Activated CD8-positive, alpha-beta memory T cell treated with anti-CD3 and anti-CD28 coated beads, Interleukin-2, amount 10 ng/mL, durations not matched to agents 7 days and 5 days (primary cell): ENCODE measurements around the gene IFT88. TPM values are rescaled to one million over a fixed set of nuclear protein-coding genes. Genes with fewer than 3 reads are reported as not detected.

ENCODE experiments used
- ATAC-seq: fragments of 150-1000 bp; cut with Tn5 transposase; one replicate; pipeline ENCODE4 v1.10.0; 2021; ENCODE audit warnings: moderate library complexity
- CTCF ChIA-PET: fragments of 350-600 bp; sonication (Branson Sonifier 250); formaldehyde crosslinking; loops from one replicate; lab custom pipeline; 2021; ENCODE audit warnings: antibody characterized with exemption; lab: Charles Lee
- DNase-seq: peaks from one replicate; pipeline ENCODE4 v3.0.0-alpha.2; 2020
- H3K27ac Mint-ChIP-seq: one replicate; pipeline ENCODE4 v1.8.0; 2021; ENCODE audit warnings: mild to moderate bottlenecking, mixed read lengths
- H3K27me3 Mint-ChIP-seq: one replicate; pipeline ENCODE4 v1.8.0; 2021; ENCODE audit warnings: mixed read lengths
- H3K36me3 Mint-ChIP-seq: one replicate; pipeline ENCODE4 v1.8.0; 2021; ENCODE audit warnings: mild to moderate bottlenecking, mixed read lengths
- H3K4me1 Mint-ChIP-seq: one replicate; pipeline ENCODE4 v1.8.0; 2021; ENCODE audit warnings: mixed read lengths
- H3K4me3 Mint-ChIP-seq: one replicate; pipeline ENCODE4 v1.8.0; 2021; ENCODE audit warnings: mild to moderate bottlenecking, moderate library complexity, mixed read lengths
- H3K9me3 Mint-ChIP-seq: one replicate; pipeline ENCODE4 v1.8.0; 2022; ENCODE audit warnings: low read depth, mixed read lengths
- total RNA-seq, 2 experiments: library from RNA; stranded (reverse); gene quantifications; one replicate each; pipeline ENCODE4 v1.2.3, GENCODE V29; 2021

IFT88 gene
- total RNA-seq, 2 experiments from 2014 or later: 5.4 to 6.4 TPM

DNA sequence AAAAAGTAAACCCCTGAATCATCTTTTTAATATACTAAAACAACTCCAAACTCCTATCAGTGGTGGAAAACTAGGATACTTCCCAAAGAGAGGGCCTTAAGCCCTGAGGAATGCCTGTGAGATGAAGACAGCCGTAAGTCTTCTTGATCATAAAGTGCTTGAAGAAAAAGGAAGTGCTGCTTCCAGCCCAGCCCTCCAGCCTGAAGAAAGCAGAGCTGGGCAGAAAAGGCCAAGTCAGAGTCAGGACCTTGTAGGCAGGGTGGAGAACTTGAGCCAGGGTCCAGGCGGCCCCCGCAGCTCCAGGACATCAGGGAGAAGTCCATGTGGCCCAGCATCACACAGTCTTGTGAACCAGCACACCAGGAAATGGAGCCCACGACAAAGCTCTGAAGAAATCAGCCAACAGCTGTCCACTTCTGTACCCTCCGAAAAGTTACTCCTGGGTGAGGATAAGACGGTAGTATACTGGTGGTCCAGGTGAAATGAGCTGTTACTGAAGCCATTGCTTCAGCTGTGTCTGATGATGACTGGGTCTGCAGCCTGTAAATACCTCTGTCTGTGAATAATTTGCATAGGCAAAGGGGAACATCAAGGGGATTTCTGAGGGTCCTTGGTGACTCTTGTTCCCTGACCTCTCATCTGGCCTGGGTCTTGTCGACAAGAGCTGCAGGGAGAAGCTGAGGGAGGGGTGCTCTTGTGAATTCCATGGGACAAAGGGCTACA is 22.6 kb upstream of the IFT88 start:
- no peak for DNase-seq
- ATAC-seq: no peak
- Mint-ChIP-seq H3K4me3 (no peak overlapping the region), H3K9me3 (no peaks in the 10 kb centered on the region), H3K4me1 (peaks cover 2% of the 10 kb centered on the region), H3K27ac (no peak overlapping the region), H3K27me3 (no peaks in the 10 kb centered on the region), H3K36me3 (no peaks in the 10 kb centered on the region)
- CTCF ChIA-PET: no interaction called here

- no peak for ATAC-seq
- peaks cover 2% of the 10 kb centered on the region for H3K4me1 Mint-ChIP-seq
- H3K36me3 Mint-ChIP-seq: no peaks in the 10 kb centered on the region
- H3K4me3 Mint-ChIP-seq: no peak overlapping the region
- no peak overlapping the region for H3K27ac Mint-ChIP-seq
- no peak for DNase-seq
- H3K27me3 Mint-ChIP-seq: no peaks in the 10 kb centered on the region
- no peaks in the 10 kb centered on the region for H3K9me3 Mint-ChIP-seq
- CTCF ChIA-PET: no interaction called here
Observed at GRCh38 chr13:20546556-20546955, 20.4 kb upstream of the IFT88 start.

- Mint-ChIP-seq H3K4me1 (peaks cover 2% of the 10 kb centered on the region), H3K36me3 (no peaks in the 10 kb centered on the region), H3K9me3 (no peaks in the 10 kb centered on the region), H3K27ac (no peak overlapping the region), H3K27me3 (no peaks in the 10 kb centered on the region), H3K4me3 (no peak overlapping the region)
- ATAC-seq (no peak), DNase-seq (no peak)
- CTCF ChIA-PET: no interaction called here
Observed at GRCh38 chr13:20547479-20547908, 19.5 kb upstream of the IFT88 start.

GRCh38 chr13:20550799-20551198 is 16.2 kb upstream of the IFT88 start:
- ATAC-seq: no peak
- Mint-ChIP-seq H3K4me1 (peaks cover 2% of the 10 kb centered on the region), H3K4me3 (no peak overlapping the region), H3K27me3 (no peaks in the 10 kb centered on the region), H3K27ac (no peak overlapping the region), H3K36me3 (no peaks in the 10 kb centered on the region), H3K9me3 (no peaks in the 10 kb centered on the region)
- DNase-seq: no peak
- CTCF ChIA-PET: interaction anchor here (1.9 kb wide), 1 partner anchor 58 kb away, joined by 6 read pairs; no protein-coding TSS in a partner anchor

DNA sequence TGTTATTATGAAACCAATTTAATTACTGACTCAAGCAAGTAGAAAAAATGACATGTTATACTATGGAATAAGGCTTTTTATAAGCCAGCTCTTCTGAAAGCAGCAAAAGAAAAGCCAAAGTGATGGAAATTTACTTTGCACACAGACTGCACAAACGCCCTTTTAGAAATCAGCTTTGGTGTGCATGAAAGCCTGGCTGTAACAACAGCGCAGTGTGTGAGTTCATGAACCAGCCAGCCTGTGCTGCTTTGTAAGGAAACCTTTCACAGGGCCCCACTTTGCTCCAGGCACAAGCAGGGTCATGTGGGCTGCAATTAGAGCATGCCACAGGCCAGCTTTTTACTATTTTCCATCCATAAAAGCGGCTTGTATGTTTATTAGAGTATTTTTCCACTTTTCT is 13.6 kb upstream of the IFT88 start:
- no peaks in the 10 kb centered on the region for H3K36me3 Mint-ChIP-seq
- H3K27ac Mint-ChIP-seq: no peak overlapping the region
- CTCF ChIA-PET: no interaction called here
- ATAC-seq: no peak
- DNase-seq: no peak
- no peaks in the 10 kb centered on the region for H3K4me1 Mint-ChIP-seq
- no peaks in the 10 kb centered on the region for H3K9me3 Mint-ChIP-seq
- H3K4me3 Mint-ChIP-seq: no peak overlapping the region
- no peaks in the 10 kb centered on the region for H3K27me3 Mint-ChIP-seq

DNA sequence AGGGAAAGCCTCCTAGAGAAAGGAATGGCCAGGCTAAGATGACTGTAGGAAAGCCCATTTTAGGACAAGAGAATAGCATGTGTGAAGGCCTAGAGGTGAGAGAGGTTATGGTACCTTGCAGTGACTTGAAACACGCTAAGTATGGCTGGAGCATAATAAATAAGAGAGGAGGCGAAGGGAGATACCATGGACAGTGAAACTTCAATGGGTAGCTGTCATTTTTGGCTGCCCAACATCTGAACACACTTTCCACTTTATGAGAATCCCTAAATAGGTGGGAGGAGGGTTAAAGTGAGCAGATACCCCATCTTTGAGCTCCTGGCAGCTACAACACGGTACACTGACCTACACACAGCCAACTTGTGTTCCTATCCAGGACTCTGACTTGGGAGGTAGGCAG is 8.0 kb upstream of the IFT88 start:
- no peak for ATAC-seq
- Mint-ChIP-seq H3K4me3 (no peak overlapping the region), H3K9me3 (no peaks in the 10 kb centered on the region), H3K27me3 (no peaks in the 10 kb centered on the region), H3K27ac (no peak overlapping the region), H3K36me3 (peaks cover 2% of the 10 kb centered on the region), H3K4me1 (no peaks in the 10 kb centered on the region)
- CTCF ChIA-PET: no interaction called here
- no peak for DNase-seq

GRCh38 chr13:20559659-20560356 is 7.1 kb upstream of the IFT88 start:
- Mint-ChIP-seq H3K36me3 (peaks cover 6% of the 10 kb centered on the region), H3K4me3 (no peak overlapping the region), H3K27me3 (no peaks in the 10 kb centered on the region), H3K4me1 (no peaks in the 10 kb centered on the region), H3K27ac (no peak overlapping the region), H3K9me3 (no peaks in the 10 kb centered on the region)
- CTCF ChIA-PET: no interaction called here
- DNase-seq (no peak), ATAC-seq (no peak)

DNA sequence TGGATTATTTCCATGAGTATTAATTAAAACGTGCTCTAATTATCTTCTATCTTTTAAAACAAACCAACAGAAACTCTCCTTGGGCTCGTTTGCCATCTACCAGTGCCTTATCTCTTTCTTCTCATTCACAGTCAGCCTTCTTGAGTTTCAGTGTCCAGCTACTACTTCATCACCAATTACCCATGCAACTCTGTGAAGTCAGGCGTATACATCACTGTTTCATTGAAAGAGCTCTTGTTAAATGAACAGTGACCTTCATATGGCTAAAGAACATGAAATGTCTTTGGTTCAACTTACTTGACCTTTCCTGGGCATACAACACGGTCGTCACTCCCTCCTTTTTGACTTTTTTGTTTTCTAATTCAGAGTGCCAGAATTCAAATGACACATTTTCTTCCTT is 5.2 kb upstream of the IFT88 start:
- CTCF ChIA-PET: no interaction called here
- Mint-ChIP-seq H3K9me3 (peaks cover 3% of the 10 kb centered on the region), H3K4me1 (peaks cover 9% of the 10 kb centered on the region), H3K36me3 (peaks cover 14% of the 10 kb centered on the region), H3K4me3 (no peak overlapping the region), H3K27ac (no peak overlapping the region), H3K27me3 (no peaks in the 10 kb centered on the region)
- ATAC-seq (no peak), DNase-seq (no peak)

DNA sequence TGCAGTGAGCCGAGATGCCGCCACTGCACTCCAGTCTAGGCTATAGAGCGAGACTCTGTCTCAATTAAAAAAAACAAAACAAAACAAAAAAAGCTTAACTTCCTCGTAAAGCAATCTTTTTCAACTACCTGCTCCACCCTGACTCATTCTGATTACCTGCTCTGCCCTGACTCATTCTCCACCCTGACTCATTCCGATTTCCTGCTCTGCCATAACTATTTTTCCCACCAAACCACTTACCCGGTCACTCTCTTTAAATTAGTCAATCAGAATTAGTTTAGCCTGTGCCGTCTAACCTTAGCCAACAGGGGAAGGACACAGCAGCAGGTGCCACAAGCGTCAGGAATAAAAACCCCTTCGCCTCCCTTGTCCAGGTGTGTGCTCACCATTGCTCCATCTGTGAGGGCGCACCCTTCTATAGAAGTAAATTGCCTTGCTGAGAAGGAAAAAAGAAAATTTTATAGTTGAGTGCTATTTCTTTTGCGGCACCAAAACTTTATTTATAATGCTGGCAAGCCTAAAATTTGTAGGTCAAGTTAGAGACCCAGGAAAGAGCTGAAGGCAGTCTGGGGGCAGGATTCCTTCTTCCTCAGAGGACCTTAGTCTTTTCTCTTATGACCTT is 1.7 kb upstream of the IFT88 start:
- H3K4me3 Mint-ChIP-seq: peak overlapping the region; percentile 30
- no peaks in the 10 kb centered on the region for H3K27me3 Mint-ChIP-seq
- peaks cover 14% of the 10 kb centered on the region for H3K36me3 Mint-ChIP-seq
- peaks cover 3% of the 10 kb centered on the region for H3K9me3 Mint-ChIP-seq
- peaks cover 19% of the 10 kb centered on the region for H3K4me1 Mint-ChIP-seq
- ATAC-seq (no peak), DNase-seq (no peak)
- no peak overlapping the region for H3K27ac Mint-ChIP-seq
- CTCF ChIA-PET: interaction anchor here (0.6 kb wide), 1 partner anchor 632 kb away, joined by 3 read pairs; no protein-coding TSS in a partner anchor

- Mint-ChIP-seq H3K4me1 (peaks cover 21% of the 10 kb centered on the region), H3K4me3 (peak overlapping the region; percentile 86), H3K36me3 (peaks cover 14% of the 10 kb centered on the region), H3K27me3 (no peaks in the 10 kb centered on the region), H3K9me3 (peaks cover 3% of the 10 kb centered on the region), H3K27ac (peak overlapping the region; percentile 85)
- peak; percentile 70 for ATAC-seq
- CTCF ChIA-PET: no interaction called here
- DNase-seq: no peak
Observed at GRCh38 chr13:20566468-20566897, 474 bp upstream of the IFT88 start.

DNA sequence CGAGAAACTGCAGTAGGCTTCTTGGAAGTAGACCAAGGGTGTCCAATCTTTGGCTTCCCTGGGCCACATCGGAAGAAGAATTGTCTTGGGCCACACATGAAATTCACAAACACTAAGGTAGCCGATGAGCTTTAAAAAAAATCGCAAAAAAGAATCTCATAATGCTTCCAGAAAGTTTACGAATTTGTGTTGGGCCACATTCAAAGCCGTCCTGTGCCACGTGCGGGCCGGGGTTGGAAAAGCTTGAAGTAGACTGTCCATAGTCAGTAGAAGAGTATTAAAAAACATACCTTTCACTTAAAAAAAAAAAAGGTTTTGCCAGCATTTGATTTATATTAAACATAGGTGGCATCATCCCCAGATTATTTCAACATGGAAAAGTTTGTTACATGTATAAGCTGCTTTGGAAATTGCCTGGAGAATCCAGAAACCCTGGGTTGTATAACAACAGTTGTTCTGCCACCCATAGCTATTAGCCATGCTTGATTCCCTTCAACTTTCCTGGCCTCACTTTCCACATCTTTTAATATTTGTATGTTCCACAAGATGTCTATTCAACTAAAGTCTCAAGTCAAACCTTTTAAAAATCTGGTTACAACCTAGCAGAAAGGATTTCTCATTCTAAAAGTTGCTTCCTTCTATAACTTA is 1.0 kb downstream of the IFT88 start:
- Mint-ChIP-seq H3K27ac (peak overlapping the region; percentile 76), H3K4me1 (peaks cover 22% of the 10 kb centered on the region), H3K36me3 (peaks cover 15% of the 10 kb centered on the region), H3K9me3 (peaks cover 3% of the 10 kb centered on the region), H3K27me3 (no peaks in the 10 kb centered on the region), H3K4me3 (peak overlapping the region; percentile 86)
- no peak for ATAC-seq
- no peak for DNase-seq
- CTCF ChIA-PET: interaction anchor here (1.0 to 1.4 kb wide), 2 partner anchors 75 to 135 kb away, joined by 3 read pairs; no protein-coding TSS in a partner anchor

GRCh38 chr13:20570517-20570916 is 3.6 kb downstream of the IFT88 start:
- H3K4me1 Mint-ChIP-seq: peaks cover 20% of the 10 kb centered on the region
- CTCF ChIA-PET: no interaction called here
- no peak for DNase-seq
- peaks cover 5% of the 10 kb centered on the region for H3K36me3 Mint-ChIP-seq
- no peak overlapping the region for H3K4me3 Mint-ChIP-seq
- no peaks in the 10 kb centered on the region for H3K9me3 Mint-ChIP-seq
- H3K27ac Mint-ChIP-seq: no peak overlapping the region
- no peaks in the 10 kb centered on the region for H3K27me3 Mint-ChIP-seq
- ATAC-seq: no peak

- H3K27me3 Mint-ChIP-seq: no peaks in the 10 kb centered on the region
- ATAC-seq: no peak
Observed at GRCh38 chr13:20571676-20572075, 4.7 kb downstream of the IFT88 start.

More at GRCh38 chr13:20571676-20572075, 4.7 kb downstream of the IFT88 start:
- Mint-ChIP-seq H3K27ac (no peak overlapping the region), H3K4me3 (no peak overlapping the region), H3K4me1 (peaks cover 13% of the 10 kb centered on the region), H3K9me3 (no peaks in the 10 kb centered on the region), H3K36me3 (peaks cover 10% of the 10 kb centered on the region)
- CTCF ChIA-PET: interaction anchor here (1.6 kb wide), 1 partner anchor 18 kb away, joined by 4 read pairs; no protein-coding TSS in a partner anchor
- DNase-seq: no peak
